Activated T-helper 1 cell treated with Interleukin-2 at 50 U/mL for 16 hours (primary cell): ENCODE measurements around the gene CTNNBIP1.
"Not testable (repeated sequence)": the region's sequence is repeated elsewhere in the genome, so short reads cannot be mapped to it uniquely, and the experiment has no call there.

Experiments
- DNase-seq: peaks from one replicate; pipeline ENCODE4 v3.0.0-alpha.2; 2020; ENCODE audit warnings: low read depth

The CTNNBIP1 gene

DNA sequence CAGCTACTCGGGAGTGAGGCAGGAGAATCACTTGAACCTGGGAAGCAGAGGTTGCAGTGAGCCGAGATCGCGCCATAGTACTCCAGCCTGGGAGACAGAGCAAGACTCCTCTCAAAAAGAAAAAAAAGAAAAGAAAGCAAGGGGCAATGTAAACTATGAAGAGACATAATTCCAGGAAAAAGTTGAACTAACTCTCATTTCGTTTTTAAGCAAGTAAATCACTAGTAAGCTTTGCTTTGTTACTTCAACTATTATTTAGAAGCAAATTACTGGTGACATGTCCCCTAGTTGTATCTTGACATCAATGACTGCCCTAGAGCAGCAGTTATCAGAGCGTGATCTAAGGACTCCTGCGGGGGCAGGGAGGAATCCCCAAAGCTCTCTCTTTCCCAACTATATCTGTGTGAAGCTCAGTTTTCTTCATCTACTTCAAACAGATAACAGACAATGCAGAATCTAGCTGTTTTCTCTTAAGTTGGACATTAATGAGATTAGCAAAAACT is 105.0 kb downstream of the CTNNBIP1 start:
- no peak for DNase-seq

DNA sequence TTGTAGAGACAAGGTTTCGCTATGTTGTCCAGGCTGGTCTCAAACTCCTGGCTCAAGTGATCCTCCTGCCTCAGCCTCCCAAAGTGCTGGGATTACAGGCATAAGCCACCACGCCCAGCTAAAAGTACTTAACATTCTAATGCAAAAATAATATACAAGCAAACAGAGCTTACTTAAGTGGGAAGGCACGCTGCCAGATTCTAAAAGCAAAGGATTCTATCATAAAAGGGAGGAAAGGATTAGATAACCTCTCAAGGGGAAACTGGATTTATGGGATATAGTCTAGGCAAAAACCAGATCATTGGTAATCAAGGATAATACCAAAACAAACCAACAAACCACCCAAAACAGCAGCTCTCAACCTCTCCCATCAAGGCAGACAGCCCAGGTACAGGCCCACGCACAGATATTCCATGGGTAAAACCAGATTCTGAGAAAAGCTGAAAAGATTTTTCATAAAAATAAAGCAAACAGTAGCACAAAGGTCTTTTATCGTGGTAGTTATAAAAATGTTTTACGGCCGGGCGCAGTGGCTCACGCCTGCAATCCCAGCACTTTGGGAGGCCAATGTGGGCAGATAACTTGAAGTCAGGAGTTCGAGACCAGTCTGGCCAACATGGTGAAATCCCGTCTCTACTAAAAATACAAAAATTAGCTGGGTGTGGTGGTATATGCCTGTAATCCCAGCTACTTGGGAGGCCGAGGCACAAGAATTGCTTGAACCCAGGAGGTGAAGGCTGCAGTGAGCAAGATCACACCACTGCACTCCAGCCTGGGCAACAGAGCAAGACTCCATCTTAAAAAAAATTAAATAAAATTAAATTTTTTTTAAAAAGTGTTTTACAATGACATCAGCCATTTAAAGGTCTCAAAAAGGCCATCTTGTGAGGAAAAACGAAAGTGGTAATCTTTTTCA is 106.8 kb downstream of the CTNNBIP1 start:
- DNase-seq: not testable (repeated sequence)

- no peak for DNase-seq
Observed at GRCh38 chr1:9801909-9802308, 108.2 kb downstream of the CTNNBIP1 start.
